H9 (cell line): ENCODE measurements around the gene PPARG. TPM values are rescaled to one million over a fixed set of nuclear protein-coding genes. Genes with fewer than 3 reads are reported as not detected.

Experiments
- DNase-seq: peaks from one replicate; pipeline ENCODE4 v3.0.0-alpha.2; 2017
- H2AFZ ChIP-seq: one replicate; pipeline ENCODE4 v1.6.1; 2013; ENCODE audit warnings: mild to moderate bottlenecking, low read length, control low read depth, moderate library complexity
- H2AK5ac ChIP-seq: 2 replicates; pipeline ENCODE4 v1.6.1; 2013; ENCODE audit warnings: low read length, control low read depth, mixed read lengths; ENCODE audit not compliant: insufficient read length
- H2BK120ac ChIP-seq: one replicate; pipeline ENCODE4 v1.6.1; 2013; ENCODE audit warnings: low read depth, mild to moderate bottlenecking, low read length, control low read depth, inconsistent platforms; ENCODE audit not compliant: poor library complexity, severe bottlenecking
- H2BK12ac ChIP-seq: 2 replicates; pipeline ENCODE4 v1.6.1; 2013; ENCODE audit warnings: low read length, control low read depth, mixed read lengths, low read depth; ENCODE audit not compliant: insufficient read length
- H2BK15ac ChIP-seq: 2 replicates; pipeline ENCODE4 v1.6.1; 2013; ENCODE audit warnings: low read depth, low read length, control low read depth
- H2BK20ac ChIP-seq: one replicate; pipeline ENCODE4 v1.6.1; 2013; ENCODE audit warnings: low read depth, mild to moderate bottlenecking, low read length, control low read depth, inconsistent platforms; ENCODE audit not compliant: poor library complexity, severe bottlenecking
- H2BK5ac ChIP-seq: 2 replicates; pipeline ENCODE4 v1.6.1; 2013; ENCODE audit warnings: low read length, control low read depth, mixed read lengths; ENCODE audit not compliant: insufficient read length
- H3K14ac ChIP-seq: 2 replicates; pipeline ENCODE4 v1.6.1; 2013; ENCODE audit warnings: low read length, control low read depth; ENCODE audit not compliant: insufficient read depth
- H3K18ac ChIP-seq: 2 replicates; pipeline ENCODE4 v1.6.1; 2013; ENCODE audit warnings: low read depth, mild to moderate bottlenecking, mixed read lengths, low read length, control low read depth; ENCODE audit not compliant: insufficient read length
- H3K23ac ChIP-seq: 2 replicates; pipeline ENCODE4 v1.6.1; 2013; ENCODE audit warnings: low read length, control low read depth, mixed read lengths, low read depth; ENCODE audit not compliant: insufficient read length
- H3K23me2 ChIP-seq: 2 replicates; pipeline ENCODE4 v1.6.1; 2013; ENCODE audit warnings: low read depth, mild to moderate bottlenecking, mixed read lengths, low read length, control low read depth; ENCODE audit not compliant: insufficient read length, poor library complexity, severe bottlenecking
- H3K27ac ChIP-seq: 2 replicates; pipeline ENCODE4 v1.5.1; 2013; ENCODE audit warnings: low read length, control low read depth, mixed read lengths, low read depth; ENCODE audit not compliant: insufficient read length
- H3K27me3 ChIP-seq: 2 replicates; pipeline ENCODE4 v1.6.1; 2013; ENCODE audit warnings: low read length, control low read depth, inconsistent platforms; ENCODE audit not compliant: insufficient read depth
- H3K4ac ChIP-seq: 2 replicates; pipeline ENCODE4 v1.6.1; 2013; ENCODE audit warnings: low read depth, mild to moderate bottlenecking, control low read depth, inconsistent platforms, low read length, moderate library complexity
- H3K4me1 ChIP-seq: 2 replicates; pipeline ENCODE4 v1.6.1; 2013; ENCODE audit warnings: low read length, control low read depth, inconsistent platforms; ENCODE audit not compliant: insufficient read depth
- H3K4me2 ChIP-seq: 2 replicates; pipeline ENCODE4 v1.6.1; 2013; ENCODE audit warnings: low read length, control low read depth, mixed read lengths; ENCODE audit not compliant: insufficient read length, insufficient read depth
- H3K56ac ChIP-seq: 2 replicates; pipeline ENCODE4 v1.6.1; 2013; ENCODE audit warnings: low read depth, mild to moderate bottlenecking, mixed read lengths, low read length, control low read depth; ENCODE audit not compliant: insufficient read length
- H3K79me1 ChIP-seq: 2 replicates; pipeline ENCODE4 v1.6.1; 2013; ENCODE audit warnings: low read depth, mild to moderate bottlenecking, moderate library complexity, low read length, control low read depth, inconsistent platforms; ENCODE audit not compliant: insufficient read depth, poor library complexity, severe bottlenecking
- H3K79me2 ChIP-seq: 2 replicates; pipeline ENCODE4 v1.6.1; 2013; ENCODE audit warnings: low read length, control low read depth, inconsistent platforms; ENCODE audit not compliant: insufficient read depth
- H3K9ac ChIP-seq: 2 replicates; pipeline ENCODE4 v1.6.1; 2013; ENCODE audit warnings: low read length, control low read depth, mixed read lengths; ENCODE audit not compliant: insufficient read length; ENCODE audit errors: extremely low read depth
- H3K9me3 ChIP-seq: one replicate; pipeline ENCODE4 v1.6.1; 2013; ENCODE audit warnings: low read depth, low read length, inconsistent platforms; ENCODE audit not compliant: control insufficient read depth
- H3T11ph ChIP-seq: one replicate; pipeline ENCODE4 v1.6.1; 2013; ENCODE audit warnings: mild to moderate bottlenecking, low read length, control low read depth, inconsistent platforms
- H4K20me1 ChIP-seq: one replicate; pipeline ENCODE4 v1.6.1; 2013; ENCODE audit not compliant: control insufficient read depth, insufficient read length, insufficient read depth
- H4K5ac ChIP-seq: 2 replicates; pipeline ENCODE4 v1.6.1; 2013; ENCODE audit warnings: low read depth, mild to moderate bottlenecking, mixed read lengths, low read length, control low read depth; ENCODE audit not compliant: insufficient read length
- H4K8ac ChIP-seq: replicated peaks from 2 replicates; pipeline ENCODE4 v1.6.1; 2013; ENCODE audit warnings: low read length, control low read depth, mixed read lengths, low read depth; ENCODE audit not compliant: insufficient read length
- H4K91ac ChIP-seq: 2 replicates; pipeline ENCODE4 v1.6.1; 2013; ENCODE audit warnings: low read depth, mild to moderate bottlenecking, moderate library complexity, mixed read lengths, low read length, control low read depth; ENCODE audit not compliant: insufficient read length
- H3K27ac Mint-ChIP-seq, 3 experiments: 2 replicates in 2 of 3; 3 replicates in 1 of 3; pipeline ENCODE4 v1.8.0; 2020 to 2021; ENCODE audit warnings: mixed read lengths in 3 of 3, mild to moderate bottlenecking in 1 of 3, moderate library complexity in 1 of 3
- H3K27me3 Mint-ChIP-seq: 2 replicates; pipeline ENCODE4 v1.8.0; 2021; ENCODE audit warnings: low read depth, mild to moderate bottlenecking, moderate library complexity, mixed read lengths
- H3K36me3 Mint-ChIP-seq, 3 experiments: 2 replicates in 2 of 3; 3 replicates in 1 of 3; pipeline ENCODE4 v1.8.0; 2020 to 2021; ENCODE audit warnings: low read depth in 3 of 3, mixed read lengths in 3 of 3; ENCODE audit not compliant: insufficient read depth in 1 of 3
- H3K4me1 Mint-ChIP-seq, 2 experiments: 2 replicates each; pipeline ENCODE4 v1.8.0; 2020; ENCODE audit warnings: mixed read lengths in 2 of 2
- H3K4me3 Mint-ChIP-seq, 2 experiments: 2 replicates in 1 of 2; 3 replicates in 1 of 2; pipeline ENCODE4 v1.8.0; 2020 to 2021; ENCODE audit warnings: mild to moderate bottlenecking in 2 of 2, mixed read lengths in 2 of 2, moderate library complexity in 1 of 2
- H3K9me3 Mint-ChIP-seq, 2 experiments: 2 replicates in 1 of 2; 3 replicates in 1 of 2; pipeline ENCODE4 v1.8.0; 2020; ENCODE audit warnings: mild to moderate bottlenecking in 2 of 2, mixed read lengths in 2 of 2, moderate library complexity in 1 of 2
- CTCF ChIP-seq: fragments of 200-600 bp; sonication (generic); conservative IDR thresholded peaks from 3 replicates; pipeline ENCODE4 v1.8.0; 2021; ENCODE audit warnings: antibody characterized with exemption, mild to moderate bottlenecking
- WGBS: extraction: QIAGEN DNeasy Blood & Tissue Kit; methylation state at CpG from one replicate; pipeline ENCODE4 v1.1.7; 2013; ENCODE audit warnings: missing lambda C conversion rate, low lambda C conversion rate, mixed read lengths; ENCODE audit not compliant: insufficient read length; ENCODE audit errors: extremely low coverage; 5-methylcytosine and 5-hydroxymethylcytosine counted together
- total RNA-seq: library from RNA; stranded (reverse); gene quantifications from 2 replicates; pipeline ENCODE4 v1.2.1, GENCODE V29; 2021

The PPARG gene
- total RNA-seq, 1 experiment from 2014 or later = 0.42 TPM

DNA sequence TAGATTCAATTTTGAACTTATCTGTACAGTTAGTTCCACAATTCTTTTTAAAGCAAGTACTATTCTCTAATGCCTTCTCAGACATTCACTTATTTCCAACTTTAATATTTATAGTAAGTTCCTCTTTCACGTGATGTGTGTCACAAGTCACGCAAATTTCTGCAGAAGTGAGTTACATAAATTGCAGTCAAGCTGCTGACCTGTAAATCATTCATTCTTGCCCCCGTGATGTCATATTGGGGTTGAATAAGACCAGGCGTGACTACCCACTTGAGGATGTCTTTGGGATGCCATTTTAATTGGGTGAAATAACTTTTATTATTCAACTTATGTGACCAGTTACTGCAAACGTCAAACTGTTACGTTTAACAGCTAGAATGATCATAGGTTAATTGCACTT is 15.1 kb downstream of the PPARG start:
- Histone ChIP-seq H3K4me2 (no peak overlapping the region), H3K9me3 (no peaks in the 10 kb centered on the region), H3K56ac (no peak overlapping the region), H2BK12ac (no peak overlapping the region), H4K20me1 (no peaks in the 10 kb centered on the region), H3K14ac (no peak overlapping the region), H2AFZ (no peak overlapping the region), H3K27me3 (no peaks in the 10 kb centered on the region), H3K23ac (no peak overlapping the region), H3K79me2 (no peaks in the 10 kb centered on the region), H2BK5ac (no peak overlapping the region), H2BK120ac (no peak overlapping the region), H3K27ac (no peak overlapping the region), H2AK5ac (no peak overlapping the region), H3K9ac (no peak overlapping the region), H3K4me1 (no peaks in the 10 kb centered on the region), H4K8ac (no peak overlapping the region), H3T11ph (no peak overlapping the region), H4K91ac (no peak overlapping the region), H3K23me2 (no peaks in the 10 kb centered on the region), H3K18ac (no peak overlapping the region), H3K4ac (no peak overlapping the region), H4K5ac (no peak overlapping the region), H3K79me1 (no peaks in the 10 kb centered on the region), H2BK15ac (no peak overlapping the region), H2BK20ac (no peak overlapping the region)
- H3K9me3 Mint-ChIP-seq = no peaks in the 10 kb centered on the region
- DNase-seq = no peak
- no peaks in the 10 kb centered on the region for H3K36me3 Mint-ChIP-seq
- TF ChIP-seq CTCF = no peak
- no peak overlapping the region for H3K4me3 Mint-ChIP-seq
- no peaks in the 10 kb centered on the region for H3K4me1 Mint-ChIP-seq
- H3K27me3 Mint-ChIP-seq = peaks cover 17% of the 10 kb centered on the region; the same call in 1 of the 2 replicates
- H3K27ac Mint-ChIP-seq = no peak overlapping the region
- no CpG with 5 or more reads among the region's 6 CpGs for WGBS
